Measurements from ENCODE around the gene CTSC. TPM values are rescaled to one million over a fixed set of nuclear protein-coding genes. Genes with fewer than 3 reads are reported as not detected.

CTSC gene
- polyA plus RNA-seq, 1 of the 3 experiments (the other 2 are of a cell fraction), result 104 TPM

GRCh38 chr11:88305430-88305829 is 32.1 kb downstream of the CTSC start:
- H4K20me1 ChIP-seq (ENCODE audit: insufficient read depth), result no peaks in the 10 kb centered on the region
- no peak overlapping the region for H3K4me3 ChIP-seq (ENCODE audit: low read depth in 2 of 2, low read length in 1 of 2)
- TF ChIP-seq REST (IDR thresholded peaks at IDR 0.05; ENCODE audit: low read depth, low read length) (no peak), EZH2phosphoT487 (IDR thresholded peaks at IDR 0.05; ENCODE audit: borderline replicate concordance, low read depth) (no peak), YY1 (IDR thresholded peaks at IDR 0.05; ENCODE audit: low read depth) (no peak), FOXM1 (IDR thresholded peaks at IDR 0.05; ENCODE audit: low read depth) (no peak), SMC3 (IDR thresholded peaks at IDR 0.05; ENCODE audit: low read depth, low read length) (no peak), USF2 (IDR thresholded peaks at IDR 0.05; ENCODE audit: borderline replicate concordance, low read depth, low read length) (no peak), GABPA (IDR thresholded peaks at IDR 0.05; ENCODE audit: low read depth) (no peak), RCOR1 (IDR thresholded peaks at IDR 0.05; ENCODE audit: low read length) (no peak), PBX3 (IDR thresholded peaks at IDR 0.05) (no peak), TAF1 (IDR thresholded peaks at IDR 0.05; ENCODE audit: borderline replicate concordance, low read depth, low read length) (no peak), NRF1 (IDR thresholded peaks at IDR 0.05; ENCODE audit: low read depth, low read length) (no peak), EP300 (IDR thresholded peaks at IDR 0.05; ENCODE audit: borderline replicate concordance in 1 of 2, low read depth in 1 of 2, low read length in 1 of 2) (no peak), SIN3A (IDR thresholded peaks at IDR 0.05; ENCODE audit: borderline replicate concordance, low read depth, low read length) (no peak), USF1 (IDR thresholded peaks at IDR 0.05; ENCODE audit: borderline replicate concordance, low read depth) (no peak), RXRA (IDR thresholded peaks at IDR 0.05; ENCODE audit: borderline replicate concordance, low read depth) (no peak), CTCF (IDR thresholded peaks at IDR 0.05) (no peak), MXI1 (IDR thresholded peaks at IDR 0.05; ENCODE audit: low read depth, low read length) (no peak)
- H3K79me2 ChIP-seq (ENCODE audit: insufficient read depth), result no peaks in the 10 kb centered on the region
- H2AFZ ChIP-seq (ENCODE audit: low read depth), result no peak overlapping the region
- H3K27ac ChIP-seq (ENCODE audit: low read depth in 2 of 2, low read length in 1 of 2), result no peak overlapping the region
- no peaks in the 10 kb centered on the region for H3K9me3 ChIP-seq
- peaks cover 0 to 7% of the 10 kb centered on the region in 2 experiments; a peak in 2 of 4 replicates for H3K4me1 ChIP-seq (ENCODE audit: control insufficient read depth in 1 of 2, insufficient read depth in 2 of 2, low read depth in 1 of 2, low read length in 1 of 2)
- no peaks in the 10 kb centered on the region for H3K27me3 ChIP-seq (ENCODE audit: insufficient read depth)
- no peak overlapping the region for H3K4me2 ChIP-seq
- H3F3A ChIP-seq (replicated peaks; ENCODE audit: insufficient read depth), result peaks cover 7% of the 10 kb centered on the region
- WGBS (ENCODE audit: low lambda C conversion rate), result 95% methylated on average over 1 of the region's 1 CpG
- ChIA-PET POLR2A (no interaction called here), CTCF (no interaction called here)
- H3K9me2 ChIP-seq, result no peaks in the 10 kb centered on the region
- DNase-seq, result no peak
- peaks cover 0 to 8% of the 10 kb centered on the region in 2 experiments for H3K36me3 ChIP-seq (replicated peaks in 1 of 2; ENCODE audit: control insufficient read depth in 1 of 2, insufficient read depth in 2 of 2, low read length in 1 of 2)
- H3K9ac ChIP-seq, result no peak overlapping the region
